ENCODE results near the gene SLC24A3.

The SLC24A3 gene

DNA sequence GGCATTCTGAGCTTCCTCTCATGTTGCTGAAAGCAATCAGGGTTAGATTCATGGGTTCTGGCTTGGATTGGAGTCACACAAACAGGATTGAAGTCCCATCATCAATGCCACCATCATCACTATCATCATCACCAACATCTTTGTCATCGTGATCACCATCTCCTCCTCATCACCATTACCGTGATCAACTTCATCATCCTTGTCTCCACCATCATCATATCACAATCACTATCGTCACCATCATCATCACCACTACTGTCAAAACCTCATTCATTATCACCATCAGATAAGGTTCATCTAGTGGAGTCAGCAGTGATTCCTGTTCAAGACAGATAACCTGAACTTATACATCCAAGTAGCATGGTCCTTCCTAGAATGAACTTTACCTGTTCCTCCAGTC lies 351.8 kb downstream of the SLC24A3 start:
- no peak for DNase-seq

DNA sequence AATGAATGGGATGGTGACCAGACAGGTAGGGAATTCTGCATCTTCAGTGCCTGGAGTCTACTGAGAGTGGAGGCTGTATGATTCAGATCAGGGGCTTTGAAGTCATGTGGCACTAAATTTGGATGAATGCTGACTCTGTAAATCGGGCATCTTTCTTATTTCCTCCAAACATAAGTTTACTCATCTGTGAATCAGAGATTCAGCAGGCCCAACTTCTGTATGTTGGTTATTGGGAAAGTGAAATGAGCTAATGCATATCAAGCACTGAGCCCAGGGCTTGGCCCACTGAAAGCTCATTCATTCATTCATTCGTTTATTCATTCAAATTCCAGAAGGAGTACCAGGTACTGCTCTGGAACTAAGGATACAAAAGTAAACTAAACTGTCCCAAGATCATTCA lies 353.3 kb downstream of the SLC24A3 start:
- no peak for DNase-seq

DNA sequence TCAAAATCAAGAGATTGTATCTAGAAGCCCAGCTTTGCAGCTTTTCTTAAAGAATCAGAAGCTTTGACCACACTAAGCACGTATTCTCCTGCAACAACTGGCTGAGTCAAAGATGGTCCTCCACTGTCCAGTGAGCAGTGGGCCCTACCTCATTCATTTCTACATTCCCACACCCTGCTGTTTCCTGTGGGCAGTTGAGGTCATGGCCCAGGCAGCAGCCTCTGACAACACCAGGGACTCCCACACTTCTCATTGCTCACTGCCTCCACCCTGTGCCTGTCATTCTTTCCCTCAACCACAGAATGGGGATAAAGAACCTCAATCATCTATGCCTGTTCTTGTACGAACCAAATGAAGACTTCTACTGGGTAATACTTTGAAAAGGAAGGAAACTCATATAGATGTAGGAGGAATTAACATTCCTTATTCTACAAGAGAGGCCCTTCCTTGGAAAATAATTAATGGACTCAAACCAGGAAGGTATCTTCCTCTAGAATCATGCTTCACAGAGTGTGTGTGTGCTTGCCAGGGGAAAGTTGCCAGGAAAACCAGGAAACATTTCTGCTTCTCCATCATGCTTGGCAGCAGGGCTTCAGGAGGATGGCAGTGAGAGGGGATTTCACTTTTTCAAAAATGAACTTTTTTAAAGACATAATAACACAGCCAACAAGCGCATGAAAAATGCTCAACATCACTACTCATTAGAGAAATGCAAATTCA lies 353.9 kb downstream of the SLC24A3 start:
- no peak for DNase-seq

DNA sequence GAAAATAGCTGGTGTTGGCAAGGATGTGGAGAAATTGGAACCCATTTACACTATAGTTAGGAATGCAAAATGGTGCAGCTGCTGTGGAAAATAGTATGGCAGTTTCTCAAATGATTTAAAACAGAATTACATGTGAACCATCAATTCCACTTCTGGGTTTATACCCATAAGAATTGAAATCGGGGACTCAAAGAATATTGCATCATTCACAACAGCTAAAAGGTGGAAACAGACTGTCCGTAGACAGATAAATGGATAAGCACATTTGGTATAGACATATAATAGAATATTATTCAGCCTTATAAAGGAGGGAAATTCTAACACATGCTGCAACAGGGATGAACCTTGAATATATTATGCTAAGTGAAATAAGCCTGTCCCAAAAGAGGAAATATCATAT lies 355.7 kb downstream of the SLC24A3 start:
- no peak for DNase-seq

DNA sequence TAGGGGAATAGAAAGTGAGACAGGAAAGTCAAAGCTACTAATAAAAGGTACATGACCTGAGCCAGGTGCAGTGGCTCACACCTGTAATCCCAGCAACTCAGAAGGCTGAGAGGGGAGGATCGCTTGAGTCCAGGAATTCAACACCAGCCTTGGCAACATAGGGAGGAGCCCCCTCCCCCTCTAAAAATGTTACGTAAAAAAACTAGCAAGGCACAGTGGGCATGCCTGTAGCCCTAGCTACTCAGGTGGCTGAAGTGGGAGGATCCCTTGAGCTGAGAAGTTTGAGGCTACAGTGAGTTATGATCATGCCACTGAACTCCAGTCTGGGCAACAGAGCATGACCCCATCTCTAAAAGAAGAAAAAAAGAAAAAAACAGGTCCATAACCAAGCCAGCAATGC lies 359.6 kb downstream of the SLC24A3 start:
- no peak for DNase-seq

DNA sequence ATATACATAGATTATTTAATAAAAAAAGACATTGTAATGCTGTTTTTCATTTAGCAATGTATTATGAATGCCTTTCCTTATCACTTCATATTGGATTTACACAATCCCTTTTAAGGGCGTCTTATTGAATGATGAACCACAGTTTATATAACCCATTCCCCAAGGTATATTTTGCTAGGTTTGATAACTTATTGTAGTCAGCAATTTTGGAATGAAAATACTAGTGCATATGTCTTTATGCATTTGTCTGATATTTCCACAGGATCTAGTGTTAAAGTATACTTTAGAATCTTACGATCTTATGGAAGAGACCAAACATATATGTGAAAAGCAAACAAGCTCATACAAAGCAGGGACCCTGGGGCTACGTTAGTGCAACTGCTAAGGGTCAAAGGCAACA lies 365.2 kb downstream of the SLC24A3 start:
- no peak for DNase-seq

DNA sequence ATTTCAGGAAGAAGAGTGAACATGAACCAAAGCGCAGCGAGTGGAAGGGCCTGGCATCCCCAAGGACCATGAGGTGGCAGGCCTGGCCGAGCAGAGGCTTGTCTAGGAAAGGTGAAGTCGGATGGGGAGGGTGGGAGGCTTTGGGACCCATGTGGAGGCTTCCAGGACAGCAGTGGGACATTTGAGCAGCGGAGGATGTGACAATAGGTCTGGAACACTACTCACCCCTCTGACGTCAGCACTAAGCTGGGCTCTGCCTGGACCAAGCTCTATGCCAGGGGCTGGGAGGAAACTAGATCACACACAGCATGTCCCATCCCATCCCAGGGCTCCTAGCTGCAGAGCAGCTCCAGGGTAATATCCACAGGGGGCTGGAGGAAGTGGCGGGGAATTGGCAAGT lies 370.3 kb downstream of the SLC24A3 start:
- DNase-seq = no peak

DNA sequence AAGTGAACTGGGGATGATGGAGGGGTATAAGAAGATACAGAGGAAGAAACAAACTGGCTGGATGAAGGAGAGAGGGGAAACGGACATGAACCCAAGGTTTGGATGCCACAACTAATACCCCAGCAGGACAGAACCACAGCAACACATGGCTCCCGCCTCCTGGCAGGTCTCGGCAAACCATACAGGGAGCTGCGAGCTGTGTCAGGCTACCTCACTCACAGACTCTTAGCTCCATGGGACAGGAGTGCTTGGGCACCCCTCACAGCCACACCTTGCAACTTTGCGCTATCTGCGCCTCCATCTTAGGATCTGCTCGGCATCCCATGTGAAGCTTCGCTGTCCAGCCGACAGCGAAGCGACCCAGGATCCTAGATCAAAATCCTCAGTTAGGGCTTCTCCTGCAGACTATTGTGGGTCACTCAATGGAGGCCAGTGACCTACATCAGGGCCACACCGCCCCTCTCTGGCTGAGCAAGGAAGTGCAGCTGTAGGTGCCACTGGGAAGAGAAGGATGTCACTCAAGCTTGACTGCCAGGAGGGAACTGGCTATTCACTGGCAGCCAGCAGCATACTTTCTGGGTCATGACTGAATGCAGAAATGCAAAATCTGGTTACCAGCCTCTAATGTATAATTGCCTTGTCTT lies 371.2 kb downstream of the SLC24A3 start:
- no peak for DNase-seq

DNA sequence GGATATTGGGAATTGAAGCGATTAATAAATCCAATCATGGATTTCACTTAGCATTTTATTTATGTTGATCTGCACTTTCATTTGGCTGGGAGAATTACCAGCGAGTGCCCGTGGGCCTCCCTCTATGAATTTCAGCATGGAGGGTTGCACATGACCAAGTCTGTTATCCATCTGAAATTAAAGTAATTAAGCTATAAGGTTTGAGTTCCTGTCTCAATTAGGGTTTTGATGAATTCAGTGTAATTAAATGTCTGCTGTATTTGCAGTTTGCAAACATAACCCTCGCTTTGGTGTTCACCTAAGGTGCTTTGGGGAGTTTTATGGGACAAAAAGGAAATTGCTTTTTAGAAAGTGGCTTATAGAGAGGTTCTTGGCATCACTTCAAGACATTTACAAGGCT lies 375.8 kb downstream of the SLC24A3 start:
- no peak for DNase-seq

DNA sequence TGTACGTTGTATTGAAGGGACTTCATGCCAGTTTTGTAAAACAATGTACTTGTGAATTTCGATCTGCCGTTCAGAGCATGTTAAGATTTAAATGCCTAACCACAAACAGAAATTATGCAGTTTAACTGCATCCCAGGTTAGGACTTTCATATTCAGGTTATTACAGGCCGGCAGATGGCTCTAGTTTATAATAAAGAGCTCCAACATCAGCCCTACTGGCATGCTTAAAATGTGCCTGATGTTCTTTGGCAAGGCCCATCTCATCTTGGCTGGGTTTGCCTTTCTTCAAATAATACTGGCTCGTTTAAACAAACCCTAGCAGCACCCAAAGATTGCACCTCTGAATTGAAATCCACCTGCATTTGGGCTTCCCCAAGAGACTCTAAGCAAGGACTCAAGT lies 376.3 kb downstream of the SLC24A3 start:
- no peak for DNase-seq

DNA sequence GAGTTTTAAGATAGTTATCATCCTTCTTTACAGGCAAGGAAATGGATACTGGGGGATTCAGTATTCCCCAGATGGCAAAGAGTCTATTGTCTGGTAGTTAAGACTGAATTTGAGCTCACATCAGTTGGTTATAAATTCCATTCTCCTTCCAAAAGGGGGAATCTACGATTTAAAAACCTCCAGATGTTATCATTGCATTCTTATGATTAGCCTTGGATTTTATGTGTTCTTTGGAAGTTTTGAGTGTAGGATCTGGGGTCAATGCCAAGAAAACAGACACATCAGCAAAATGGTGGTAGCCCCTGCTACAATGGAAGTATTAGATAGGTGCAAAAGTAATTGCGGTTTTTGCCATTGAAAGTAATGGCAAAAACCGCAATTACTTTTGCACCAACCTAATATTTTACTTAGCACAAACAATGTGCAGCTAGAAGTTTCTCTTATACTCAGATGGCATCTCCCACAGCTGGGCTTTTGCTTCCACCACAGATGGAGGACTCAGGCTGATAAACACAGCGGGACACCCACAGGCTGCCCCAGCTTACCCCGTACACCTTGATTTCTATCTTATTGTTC lies 377.4 kb downstream of the SLC24A3 start:
- no peak for DNase-seq

DNA sequence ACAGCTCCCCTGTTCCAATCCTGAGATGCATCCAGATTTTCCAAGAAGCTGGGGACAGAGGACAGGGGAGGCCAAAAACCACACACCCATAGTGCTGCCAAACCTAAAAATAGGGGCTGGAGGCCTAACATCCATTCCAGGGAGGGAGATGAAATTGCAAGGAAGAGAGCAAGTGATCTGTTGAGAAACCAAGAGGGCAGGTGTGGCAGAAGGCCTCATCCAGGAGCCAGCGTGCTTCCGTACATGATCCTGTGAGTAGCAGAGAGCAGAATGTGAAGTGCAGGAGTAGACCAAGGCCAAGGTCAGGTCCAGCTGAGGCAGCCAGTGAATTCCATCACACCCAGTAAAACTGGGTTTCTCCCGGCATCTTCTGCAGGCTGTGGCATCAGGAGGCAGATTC lies 377.9 kb downstream of the SLC24A3 start:
- DNase-seq = no peak

DNA sequence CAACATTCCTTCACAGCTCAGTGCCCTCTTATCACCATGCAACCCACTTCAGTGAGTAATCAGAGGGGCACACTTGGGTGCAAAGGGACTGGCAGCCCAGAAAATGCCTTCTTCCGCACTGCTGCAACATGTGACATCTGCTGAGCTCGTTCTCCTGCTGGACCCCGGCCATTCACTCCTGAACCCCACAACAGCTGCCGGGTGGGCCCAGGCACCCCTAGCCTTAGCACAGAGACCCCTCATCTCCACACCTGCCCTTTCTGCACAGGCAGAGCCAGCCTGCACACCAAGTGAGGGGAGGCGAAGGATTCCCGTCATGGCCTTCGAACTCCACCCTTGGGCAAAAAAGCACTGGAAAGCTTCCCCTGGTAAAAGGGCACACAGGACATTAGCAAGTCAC lies 381.3 kb downstream of the SLC24A3 start:
- no peak for DNase-seq

DNA sequence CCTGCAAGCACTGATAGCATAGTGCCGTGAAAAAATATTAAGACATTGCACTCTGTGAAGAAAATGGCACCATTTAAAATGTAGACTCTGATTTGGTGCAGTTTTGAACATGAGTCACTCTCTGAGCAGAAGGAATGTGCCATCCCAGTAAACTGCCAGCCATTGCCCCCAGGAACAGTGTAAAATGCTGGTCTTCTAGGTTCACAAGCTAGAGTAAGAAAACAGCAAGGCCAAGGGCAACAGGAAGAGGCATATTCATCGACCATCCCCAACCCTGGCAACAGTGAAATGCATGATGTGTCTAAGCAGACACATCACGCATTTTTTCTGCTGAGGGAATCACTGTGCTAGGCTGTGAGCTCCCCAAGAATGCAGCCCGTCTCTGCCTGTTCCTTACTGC lies 382.5 kb downstream of the SLC24A3 start:
- DNase-seq = no peak

DNA sequence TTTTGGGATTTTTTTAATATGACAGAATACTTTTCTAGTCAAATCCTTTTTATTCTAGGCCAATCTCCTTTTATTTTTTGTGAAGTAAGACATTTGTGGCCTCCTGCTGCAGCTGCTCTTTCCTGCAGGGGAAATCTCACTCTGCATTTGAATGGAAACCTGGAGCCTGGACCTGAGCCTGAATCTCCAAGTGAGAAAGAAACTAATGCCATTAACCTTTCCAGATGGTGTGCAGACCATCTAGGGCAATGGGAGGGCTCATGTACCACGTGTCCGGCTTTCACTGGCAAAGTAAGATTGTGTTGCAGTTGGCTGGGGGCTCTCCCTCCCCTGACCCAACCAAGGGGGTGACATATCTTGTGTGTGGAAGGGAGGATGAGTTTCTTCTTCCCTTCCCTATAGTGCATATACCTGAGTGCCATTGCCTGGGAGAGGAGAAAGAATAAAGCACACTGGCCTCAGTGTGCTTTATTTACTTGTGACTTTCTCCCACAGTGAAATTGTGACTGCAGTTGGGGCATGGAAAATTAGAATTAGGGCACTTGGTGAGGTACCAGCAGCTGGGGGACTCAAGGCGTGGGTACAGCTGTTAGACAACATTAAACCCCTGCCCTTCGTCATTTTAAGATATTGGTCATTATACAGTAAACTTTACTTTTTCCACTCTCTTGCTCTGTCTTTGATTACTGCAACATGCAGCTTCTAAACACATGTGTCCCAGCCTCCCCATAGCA lies 385.8 kb downstream of the SLC24A3 start:
- no peak for DNase-seq

DNA sequence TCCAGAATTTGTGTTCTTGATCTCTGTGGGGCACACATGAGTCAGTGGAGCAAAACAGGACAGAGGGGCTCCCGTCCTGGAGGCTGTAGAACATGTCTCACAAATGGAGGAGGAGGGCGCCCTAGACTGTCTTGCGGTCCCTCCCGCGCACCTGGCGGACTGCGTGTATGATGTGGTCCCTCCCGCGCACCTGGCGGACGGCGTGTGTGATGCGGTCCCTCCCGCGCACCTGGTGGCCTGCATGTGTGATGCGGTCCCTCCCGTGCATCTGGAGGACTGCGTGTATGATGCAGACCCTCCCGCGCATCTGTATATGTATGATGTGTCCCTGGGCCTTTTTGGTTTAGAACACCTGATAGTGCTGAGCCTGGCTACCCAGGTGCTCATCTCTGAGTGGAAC lies 386.8 kb downstream of the SLC24A3 start:
- no peak for DNase-seq

DNA sequence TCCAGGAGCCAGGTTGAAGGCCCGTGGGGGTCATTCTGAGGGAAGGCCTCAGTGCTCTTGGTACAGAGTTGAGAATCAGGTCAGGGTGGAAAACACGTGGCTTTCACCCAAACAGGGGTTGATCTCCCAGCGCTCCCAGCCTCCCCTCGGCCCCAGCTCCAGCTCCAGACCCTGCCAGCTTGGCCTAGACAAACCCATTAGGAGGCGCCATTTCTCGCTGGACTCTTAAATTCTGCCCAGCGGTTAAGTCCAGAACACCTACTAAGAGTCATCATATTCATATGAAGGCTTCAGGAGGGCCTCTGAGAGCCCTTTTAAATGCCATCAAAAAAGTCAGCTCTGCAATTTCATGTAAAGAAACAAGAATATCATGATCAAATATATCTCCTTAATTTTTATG lies 387.6 kb downstream of the SLC24A3 start:
- no peak for DNase-seq

DNA sequence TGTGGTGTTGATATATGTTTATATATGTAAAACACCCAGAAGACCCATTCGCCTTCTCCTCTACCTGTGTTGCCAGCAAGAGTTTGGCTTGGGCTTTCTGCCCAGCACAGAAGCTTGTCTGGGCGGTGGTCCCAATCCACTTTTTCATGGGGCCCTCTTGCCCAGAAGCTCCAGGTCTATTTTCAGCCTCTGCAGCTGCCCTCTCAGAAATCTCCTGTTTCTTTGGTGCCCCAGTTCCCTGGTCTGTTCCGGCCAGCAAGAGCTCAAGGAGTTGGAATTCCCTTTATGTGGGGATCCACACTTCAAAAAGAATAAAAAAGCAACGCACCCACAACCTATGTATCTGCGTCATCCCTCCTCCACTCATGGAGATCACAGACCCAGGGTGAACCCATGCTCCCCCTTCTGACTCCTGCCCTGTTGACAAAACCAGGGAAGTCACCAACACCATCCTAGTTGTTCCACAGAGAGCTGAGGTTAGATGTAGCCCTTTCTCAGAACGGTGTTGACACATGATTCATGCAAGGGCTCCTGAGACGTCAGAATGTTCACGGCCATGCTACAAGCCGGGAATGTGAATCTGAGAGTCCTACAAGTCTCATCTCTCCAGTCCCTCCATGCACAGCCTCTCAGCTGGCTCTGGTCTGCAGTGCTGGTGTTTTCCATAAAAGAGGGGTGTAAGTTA lies 388.8 kb downstream of the SLC24A3 start:
- DNase-seq = no peak

DNA sequence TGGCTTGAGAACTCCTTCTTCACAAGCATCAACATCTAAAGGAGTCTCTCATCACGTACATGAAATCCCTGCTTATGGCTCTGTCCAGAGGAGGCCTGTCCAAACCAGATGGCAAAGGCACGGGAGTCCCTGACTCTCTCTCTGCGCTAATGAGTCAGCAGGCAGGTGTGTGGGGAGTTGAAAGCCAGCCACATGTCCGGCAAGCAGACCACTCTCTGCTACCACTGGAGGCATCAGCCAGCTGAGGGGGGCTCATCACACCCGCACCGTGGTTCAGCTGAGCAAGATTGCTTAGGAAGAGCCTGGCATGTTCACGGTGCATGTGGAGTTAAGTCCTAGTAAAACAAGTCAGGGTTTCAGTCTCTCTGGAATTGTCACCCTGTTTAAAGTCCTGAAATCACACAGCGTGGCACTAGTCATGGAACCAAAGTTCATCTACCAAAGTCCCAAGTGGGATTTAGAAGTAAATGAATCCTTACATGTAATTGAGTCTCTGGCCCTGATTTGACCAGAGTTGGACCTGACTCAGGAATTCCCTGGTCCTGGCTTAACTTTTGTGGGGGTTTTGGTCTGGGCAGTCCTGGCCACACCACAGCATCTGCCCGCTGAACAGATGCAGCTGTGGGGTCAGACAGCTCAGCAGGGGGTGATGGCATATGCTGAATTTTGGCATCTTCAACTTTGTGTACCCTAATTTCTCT lies 390.4 kb downstream of the SLC24A3 start:
- DNase-seq = no peak

DNA sequence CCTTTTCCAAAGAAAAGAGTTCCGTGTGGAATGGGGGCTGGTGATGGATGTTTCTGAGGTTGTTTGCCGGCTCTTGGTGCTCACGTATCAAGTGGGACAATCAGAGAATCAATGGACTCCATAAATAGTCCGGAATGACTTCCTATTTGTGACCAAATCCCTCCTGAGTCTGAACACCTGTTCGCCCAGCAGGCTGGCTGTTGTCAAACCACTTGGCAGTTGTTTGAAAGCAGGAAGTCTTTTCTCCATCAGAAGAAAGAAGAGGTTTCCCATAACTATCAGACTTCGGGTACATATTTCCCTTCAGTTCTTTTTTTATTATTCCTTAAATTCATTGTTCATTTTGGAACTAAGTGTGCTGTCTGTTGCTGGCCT lies 390.9 kb downstream of the SLC24A3 start:
- DNase-seq = no peak

DNA sequence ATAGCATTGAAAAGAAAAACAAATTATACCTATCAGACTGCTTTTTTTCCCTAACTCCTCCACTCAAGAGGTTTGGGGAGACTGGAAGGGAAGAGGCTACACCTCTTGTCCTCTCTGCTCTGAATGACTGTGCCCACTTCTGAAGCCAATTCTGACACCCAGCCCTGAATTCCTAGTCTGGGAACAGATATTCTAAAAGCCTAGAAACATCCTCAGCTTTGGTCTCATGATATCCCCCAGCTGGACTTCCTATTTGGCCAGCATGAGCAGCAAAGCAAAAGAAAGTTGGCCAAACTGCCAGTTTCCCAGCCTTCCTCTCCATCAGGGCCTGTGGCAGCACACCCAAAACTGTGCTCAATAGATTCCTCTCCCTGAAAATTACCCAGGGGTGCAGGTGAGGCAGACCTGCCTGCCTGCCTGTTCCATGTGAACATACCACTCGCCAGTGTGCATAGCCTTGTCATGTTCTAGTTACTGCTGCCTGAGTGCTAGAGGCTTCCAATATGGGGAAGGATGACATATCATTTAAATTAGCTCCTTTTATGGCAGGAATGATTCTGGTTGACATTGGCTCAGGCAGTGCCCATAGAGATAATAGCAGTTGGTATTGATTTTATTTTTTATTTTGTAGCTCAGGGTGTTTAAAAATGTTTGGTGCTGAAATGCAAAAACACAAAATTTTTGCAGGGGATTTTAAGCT lies 393.5 kb downstream of the SLC24A3 start:
- no peak for DNase-seq

DNA sequence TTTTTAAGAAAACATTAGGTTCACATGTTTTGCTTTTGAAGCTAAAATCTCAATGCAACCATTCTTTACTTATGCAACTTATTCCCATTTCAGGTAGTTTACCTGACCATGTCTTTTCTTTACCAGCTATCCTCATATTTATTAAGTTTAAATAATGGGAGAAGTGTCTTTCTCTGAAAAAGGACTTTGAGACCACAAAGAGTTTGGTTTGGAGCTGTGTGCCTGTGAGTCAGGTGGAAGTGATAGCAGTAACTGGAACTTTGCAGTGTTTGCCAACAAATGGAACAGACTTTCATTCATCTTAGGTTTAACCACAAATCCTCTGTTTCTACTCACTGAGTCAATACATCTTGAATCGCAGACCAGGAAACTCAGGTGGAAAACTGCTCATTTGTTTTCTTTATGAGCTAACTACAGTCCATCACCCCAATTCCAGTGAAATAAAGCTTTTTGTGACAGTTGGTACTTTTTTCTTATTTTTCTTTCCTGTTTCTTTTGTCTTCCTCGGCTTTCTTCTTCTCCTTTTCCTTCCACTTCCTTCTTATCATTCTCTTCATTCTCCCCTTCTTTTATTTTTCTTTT lies 397.3 kb downstream of the SLC24A3 start:
- no peak for DNase-seq
